ENCODE results near the gene PCBD1. TPM values are rescaled to one million over a fixed set of nuclear protein-coding genes. Genes with fewer than 3 reads are reported as not detected.

PCBD1 gene
- polyA plus RNA-seq, 4 donors = 122 to 140 (median 133) TPM

DNA sequence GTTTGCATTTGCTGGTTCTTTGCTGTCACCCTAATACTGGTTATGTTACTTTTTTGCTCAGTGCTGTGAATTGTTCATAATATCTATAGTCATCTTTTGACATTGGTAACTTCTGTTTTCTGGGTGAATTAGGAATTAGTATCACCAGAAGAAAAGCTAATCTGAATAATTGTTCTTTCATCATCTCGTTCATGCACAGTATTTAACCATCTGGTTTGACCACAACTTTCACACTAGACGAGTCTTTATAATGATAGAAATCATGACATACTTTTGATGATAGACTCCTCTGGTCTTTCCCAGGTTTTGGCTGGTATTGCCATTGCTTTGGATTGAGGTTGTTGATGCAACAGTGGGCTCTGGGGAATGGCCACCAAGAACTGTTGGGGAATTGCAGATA lies 47.5 kb downstream of the PCBD1 start:
- DNase-seq (ENCODE audit: low read depth in 4 of 4, low spot score in 3 of 4) = no peak

DNA sequence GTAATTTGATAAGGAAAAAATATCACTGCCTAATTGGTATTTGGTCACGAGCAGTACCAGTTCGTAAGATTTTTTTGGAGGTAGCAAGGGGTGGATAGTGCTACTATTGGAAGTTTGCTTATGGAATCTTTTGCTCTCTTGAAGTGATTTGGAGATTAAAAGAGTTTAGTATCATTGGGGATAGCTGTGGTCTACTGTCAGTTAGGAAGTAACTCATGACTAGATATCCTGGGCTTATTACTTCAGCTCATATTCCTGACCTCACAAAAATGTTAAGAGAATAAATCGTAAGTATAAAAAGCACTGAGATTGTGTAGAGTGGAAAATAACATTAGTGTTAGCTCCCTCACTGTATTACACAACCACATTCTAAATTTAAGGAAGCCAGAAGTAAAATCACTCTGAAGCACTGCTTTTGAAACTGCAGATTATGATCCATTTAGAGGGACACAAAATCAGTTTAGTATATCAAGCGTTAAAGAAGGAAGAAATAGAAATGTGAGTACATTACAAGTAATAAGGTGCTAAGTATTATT lies 50.0 kb downstream of the PCBD1 start:
- DNase-seq (ENCODE audit: low read depth in 4 of 4, low spot score in 3 of 4) = no peak

DNA sequence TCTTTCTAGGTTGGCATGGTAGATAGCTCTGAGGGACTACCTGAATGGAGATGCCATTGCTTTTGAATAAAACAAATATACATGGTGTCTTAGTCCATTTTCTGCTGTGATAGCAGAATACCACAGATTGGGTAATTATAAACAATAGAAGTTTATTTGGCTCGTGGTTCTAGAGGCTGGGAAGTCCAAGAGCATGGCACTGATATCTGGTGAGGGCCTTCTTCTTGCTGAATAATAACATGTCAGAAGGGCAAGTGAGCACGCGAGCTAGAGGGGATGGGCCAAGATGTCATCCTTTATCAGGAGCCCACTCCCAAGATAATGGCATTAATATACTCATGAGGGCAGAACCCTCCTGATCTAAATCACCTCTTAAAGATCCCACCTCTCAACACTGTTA lies 50.7 kb downstream of the PCBD1 start:
- DNase-seq (ENCODE audit: low read depth in 4 of 4, low spot score in 3 of 4) = no peak

DNA sequence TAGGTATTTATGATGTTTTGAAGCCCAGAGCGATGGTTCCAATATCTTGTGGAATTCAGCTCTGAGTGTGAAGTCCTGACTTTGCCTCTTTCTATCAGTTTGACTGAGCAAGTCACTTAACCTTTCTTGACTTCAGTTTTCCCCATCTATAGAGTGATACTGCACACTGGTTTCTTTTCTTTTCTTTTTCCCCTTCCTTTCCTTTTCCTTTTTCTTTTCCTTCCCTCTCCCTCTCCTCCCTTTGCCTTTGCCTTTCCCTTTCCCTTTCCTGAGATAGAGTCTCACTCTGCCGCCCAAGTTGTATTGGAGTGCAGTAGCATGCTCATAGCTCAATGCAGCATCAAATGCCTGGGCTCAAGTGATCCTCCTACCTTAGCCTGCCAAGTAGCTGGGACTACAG lies 52.0 kb downstream of the PCBD1 start:
- DNase-seq (ENCODE audit: low read depth in 4 of 4, low spot score in 3 of 4) = no peak

DNA sequence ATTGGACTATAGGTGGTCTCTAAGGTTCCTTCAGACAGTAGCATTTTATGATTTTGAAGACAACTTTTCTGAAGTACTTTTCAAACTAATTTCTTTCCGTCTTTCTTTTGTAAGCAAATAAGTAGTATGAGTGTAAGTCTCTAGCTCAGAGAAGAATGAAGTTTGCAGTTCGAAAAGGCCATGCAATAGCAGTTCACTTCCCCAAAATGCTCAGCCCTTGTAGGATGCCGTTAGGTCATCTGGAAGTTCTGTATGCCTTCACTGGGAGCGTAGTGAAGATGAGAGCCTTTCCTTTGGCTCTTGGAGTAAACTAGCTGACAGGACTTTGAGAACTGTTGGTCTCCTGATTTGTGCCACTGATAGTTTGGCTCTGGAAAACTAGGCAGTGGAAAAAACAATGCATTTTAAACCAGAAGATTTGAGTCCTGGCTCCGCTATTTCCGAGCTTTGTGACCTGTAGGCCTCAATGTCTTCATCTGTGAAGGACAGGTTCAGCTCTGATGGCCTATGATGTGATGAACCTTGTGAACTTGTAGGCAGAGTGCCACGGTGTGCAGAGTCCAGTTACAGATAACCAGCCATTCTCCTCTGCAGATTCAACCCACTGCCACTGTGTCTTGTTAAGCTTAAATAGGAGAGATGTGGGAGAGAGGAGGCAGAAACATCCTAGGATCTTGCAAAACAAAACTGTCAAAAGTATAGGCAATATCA lies 53.8 kb downstream of the PCBD1 start:
- no peak for DNase-seq (ENCODE audit: low read depth in 4 of 4, low spot score in 3 of 4)

DNA sequence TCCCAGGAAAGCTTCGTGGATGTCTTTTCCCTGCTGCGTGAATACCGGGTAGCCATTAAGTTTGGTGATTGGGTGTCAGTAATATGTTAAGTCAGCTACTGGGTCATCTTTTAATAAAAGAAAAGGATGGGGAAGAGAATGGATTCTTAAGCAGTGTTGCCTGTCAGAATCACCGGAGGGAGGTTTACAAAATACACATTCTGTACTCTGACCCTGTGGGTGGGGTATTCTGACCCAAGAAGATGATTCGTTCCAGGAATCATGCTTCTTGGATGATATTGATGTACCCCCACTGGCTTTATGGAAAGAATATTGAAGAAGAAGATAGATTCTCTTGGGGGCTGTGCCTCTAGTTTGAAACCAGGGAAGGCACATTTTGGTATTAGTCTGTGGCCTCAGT lies 54.3 kb downstream of the PCBD1 start:
- DNase-seq (ENCODE audit: low read depth in 4 of 4, low spot score in 3 of 4) = no peak

DNA sequence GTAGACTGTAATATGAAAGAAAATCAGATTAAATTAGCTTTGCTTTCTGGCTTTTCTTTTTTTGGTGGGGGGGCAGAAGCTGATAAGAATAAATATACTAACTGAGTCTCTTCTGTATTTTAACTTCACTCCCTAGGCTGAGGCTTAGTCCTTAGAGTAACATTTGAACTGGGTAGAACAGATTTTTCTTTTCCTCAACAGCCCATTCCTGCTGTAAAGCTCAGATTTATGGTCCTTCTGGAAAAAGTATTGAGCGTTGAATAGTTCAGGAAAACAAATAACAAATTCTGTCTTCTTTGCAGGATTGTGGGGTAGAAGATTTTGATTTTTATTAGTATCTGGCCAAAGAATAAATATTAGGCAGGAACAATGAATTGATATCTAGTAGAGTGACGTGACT lies 54.8 kb downstream of the PCBD1 start:
- no peak for DNase-seq (ENCODE audit: low read depth in 4 of 4, low spot score in 3 of 4)

Other genes with a start within 250 kb of the PCBD1 start
- gene ADAMTS14, start 216.1 kb downstream of the PCBD1 start, polyA plus RNA-seq (ENCODE audit: insufficient read length in 4 of 4) = 1 to 10 TPM in 3 of 4 donors, under 1 TPM in 1; 0.96 to 1.3 (median 1.2) TPM
- gene TBATA, start 103.2 kb downstream of the PCBD1 start, polyA plus RNA-seq (ENCODE audit: insufficient read length in 4 of 4) = under 1 TPM in 1 of 4 donors, not detected in 3; 0.27 TPM
- 10 to 100 TPM; 52.5 to 59.4 (median 57.2) TPM for gene SGPL1, start 72.6 kb downstream of the PCBD1 start, polyA plus RNA-seq (ENCODE audit: insufficient read length in 4 of 4)

Data from right renal pelvis (tissue), 4 donors.